ENCODE data around the gene DSTN.

Gene DSTN

GRCh38 chr20:17637985-17638640 lies 68.2 kb downstream of the DSTN start:
- no peak for DNase-seq (ENCODE audit: low read depth)

GRCh38 chr20:17638835-17639407 lies 69.0 kb downstream of the DSTN start:
- no peak for DNase-seq (ENCODE audit: low read depth)

DNA sequence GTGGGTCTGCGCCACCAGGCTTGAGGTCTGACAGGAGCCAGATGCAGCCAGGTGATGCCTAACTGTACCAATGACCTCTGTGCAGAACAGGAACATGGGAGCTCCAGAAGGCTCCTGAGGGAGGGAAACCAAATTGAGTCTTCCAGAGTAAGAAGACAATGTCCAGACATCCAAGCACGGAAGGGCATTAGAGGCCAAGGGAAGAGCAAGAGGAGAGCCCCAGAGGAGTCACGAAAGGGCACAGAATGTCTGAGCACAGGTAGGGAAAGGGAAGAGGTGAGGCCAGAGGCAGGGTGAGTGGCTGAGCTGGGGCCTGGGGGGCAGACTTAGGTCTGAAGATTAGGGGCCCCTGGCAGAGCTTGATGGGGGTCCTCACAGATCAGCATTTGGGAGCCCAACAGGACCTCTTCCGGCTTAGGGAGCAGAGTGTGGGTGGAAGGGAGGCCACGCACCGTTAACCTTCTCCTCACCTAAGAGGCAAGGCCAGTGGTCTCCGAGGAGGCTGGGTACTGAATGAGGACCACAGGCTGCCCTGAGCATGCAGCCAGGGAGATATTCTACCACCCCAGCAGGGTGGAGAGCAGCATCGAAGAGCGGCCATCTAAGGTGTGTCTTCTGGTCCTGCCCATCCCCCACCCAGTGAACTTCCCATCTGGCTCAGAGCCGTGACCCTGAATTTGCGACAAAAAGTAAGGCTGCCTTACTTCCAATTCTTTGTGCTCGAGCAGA lies 70.4 kb downstream of the DSTN start:
- no peak for DNase-seq (ENCODE audit: low read depth)

DNA sequence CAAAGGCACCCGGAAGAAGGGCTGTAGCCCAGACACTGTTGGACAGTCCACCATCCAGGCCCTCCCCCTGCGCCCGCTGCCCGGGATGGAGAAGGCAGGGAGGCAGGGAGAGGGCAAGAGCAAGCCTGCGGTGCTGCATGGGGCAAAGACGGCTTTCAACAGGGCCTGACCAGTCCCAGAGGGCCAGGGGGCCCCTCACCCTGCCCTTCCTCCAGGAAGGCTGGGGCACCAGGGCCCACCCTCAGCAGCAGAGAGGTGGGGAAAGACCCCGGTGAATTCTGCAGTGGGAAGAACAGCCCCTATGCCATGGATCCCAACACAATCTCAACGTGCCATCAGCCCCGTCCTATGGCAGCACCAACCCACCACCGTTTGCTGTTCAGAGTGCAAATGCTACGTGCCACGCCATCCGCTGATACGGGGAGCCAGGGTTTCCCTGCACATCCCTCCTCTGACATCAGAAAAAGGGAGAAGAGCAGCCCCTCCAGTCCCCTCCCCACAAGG lies 71.1 kb downstream of the DSTN start:
- DNase-seq (ENCODE audit: low read depth) = no peak

- no peak for DNase-seq (ENCODE audit: low read depth)
Measured at GRCh38 chr20:17641520-17641964, 71.7 kb downstream of the DSTN start.

DNA sequence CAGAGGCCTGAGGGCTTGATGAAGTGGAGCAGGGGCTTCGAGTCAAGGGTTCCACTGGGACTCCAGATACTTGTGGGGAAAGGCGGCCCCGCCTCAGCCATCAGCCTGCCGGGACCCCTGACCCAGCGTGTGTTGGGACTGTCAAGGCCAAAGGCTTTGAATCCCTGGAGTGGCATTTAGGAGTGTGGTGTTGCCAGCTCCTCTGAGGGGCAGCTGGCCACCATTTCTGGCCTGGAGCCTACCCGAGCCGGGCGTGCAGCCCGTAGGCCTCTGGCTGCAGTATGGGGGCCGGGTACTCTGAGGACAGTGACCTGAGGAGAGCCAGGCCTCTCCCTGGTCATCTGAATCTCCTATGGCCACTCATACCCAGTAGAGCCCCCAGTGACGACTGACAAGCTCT lies 72.1 kb downstream of the DSTN start:
- DNase-seq (ENCODE audit: low read depth) = no peak

- DNase-seq (ENCODE audit: low read depth) = no peak
Measured at GRCh38 chr20:17642404-17643269, 72.8 kb downstream of the DSTN start.

DNA sequence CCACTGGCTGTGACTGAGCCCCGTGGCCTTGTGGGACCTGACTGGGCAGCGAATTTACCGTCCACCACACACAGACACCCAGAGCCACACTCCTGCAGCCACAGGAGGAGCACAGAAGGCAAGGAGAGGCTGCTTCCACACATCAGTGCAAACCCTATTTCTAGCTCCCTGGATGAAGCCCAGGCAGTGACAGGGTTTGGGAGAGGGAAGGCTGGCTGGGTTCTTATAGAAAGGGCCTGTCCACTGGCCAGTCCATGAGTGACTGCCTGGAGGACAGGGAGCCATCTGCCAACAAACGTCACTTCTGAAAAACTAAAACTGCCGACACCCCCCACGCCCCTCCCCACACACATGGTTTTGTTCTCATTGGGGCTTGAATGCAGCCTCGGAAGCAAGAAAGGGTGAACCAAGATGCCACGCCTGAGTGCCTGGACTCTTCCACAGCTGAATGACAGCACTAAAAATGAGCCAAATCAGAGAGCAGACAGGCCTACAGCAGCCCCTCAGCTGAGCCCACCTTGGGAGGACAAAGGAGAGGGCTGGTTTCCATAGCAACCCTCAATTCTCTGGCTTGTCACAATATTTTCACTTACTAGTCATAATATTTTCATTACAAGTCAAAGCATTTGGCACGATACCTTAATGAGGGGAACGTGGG lies 73.8 kb downstream of the DSTN start:
- DNase-seq (ENCODE audit: low read depth) = no peak

GRCh38 chr20:17644451-17644850 lies 74.6 kb downstream of the DSTN start:
- no peak for DNase-seq (ENCODE audit: low read depth)

- no peak for DNase-seq (ENCODE audit: low read depth)
Measured at GRCh38 chr20:17645010-17645409, 75.1 kb downstream of the DSTN start.

- DNase-seq (ENCODE audit: low read depth) = no peak
Measured at GRCh38 chr20:17645546-17646208, 75.8 kb downstream of the DSTN start.

DNA sequence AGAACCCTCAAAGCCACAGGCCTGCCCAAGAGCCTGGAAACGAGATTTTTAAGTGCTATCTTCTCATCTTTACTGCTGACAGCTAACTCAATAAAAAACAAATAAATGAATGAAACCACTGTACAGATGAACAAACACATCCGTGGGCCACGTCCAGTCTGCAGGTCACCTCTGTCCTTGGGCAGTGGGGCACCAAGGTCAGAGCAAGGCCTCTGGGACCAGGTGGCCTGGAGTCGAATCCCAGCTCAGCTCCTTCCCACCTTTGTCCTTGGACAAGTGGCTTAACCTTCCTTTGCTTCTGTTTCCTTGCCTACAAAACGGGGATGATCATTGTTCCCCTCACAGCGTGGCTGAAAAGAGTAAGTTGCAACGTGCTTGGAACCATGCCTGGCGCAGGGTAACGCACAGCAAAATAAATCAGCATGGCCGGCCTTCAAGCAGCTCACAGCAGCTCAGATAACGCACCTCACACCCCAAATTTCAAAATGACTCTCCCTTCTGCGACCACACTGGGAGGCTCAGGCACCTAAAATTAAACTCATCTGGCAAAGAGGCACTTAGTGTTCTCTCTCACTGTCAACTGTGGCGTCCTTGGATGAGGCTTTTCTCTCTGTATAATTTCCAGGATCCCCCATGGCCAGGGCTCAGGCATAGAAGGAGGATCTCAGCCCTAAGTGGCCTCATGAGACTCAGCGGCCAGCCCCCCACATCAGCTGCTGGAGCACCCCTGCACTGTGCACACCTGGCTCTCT lies 76.5 kb downstream of the DSTN start:
- DNase-seq (ENCODE audit: low read depth) = no peak

- no peak for DNase-seq (ENCODE audit: low read depth)
Measured at GRCh38 chr20:17646961-17647301, 77.1 kb downstream of the DSTN start.

DNA sequence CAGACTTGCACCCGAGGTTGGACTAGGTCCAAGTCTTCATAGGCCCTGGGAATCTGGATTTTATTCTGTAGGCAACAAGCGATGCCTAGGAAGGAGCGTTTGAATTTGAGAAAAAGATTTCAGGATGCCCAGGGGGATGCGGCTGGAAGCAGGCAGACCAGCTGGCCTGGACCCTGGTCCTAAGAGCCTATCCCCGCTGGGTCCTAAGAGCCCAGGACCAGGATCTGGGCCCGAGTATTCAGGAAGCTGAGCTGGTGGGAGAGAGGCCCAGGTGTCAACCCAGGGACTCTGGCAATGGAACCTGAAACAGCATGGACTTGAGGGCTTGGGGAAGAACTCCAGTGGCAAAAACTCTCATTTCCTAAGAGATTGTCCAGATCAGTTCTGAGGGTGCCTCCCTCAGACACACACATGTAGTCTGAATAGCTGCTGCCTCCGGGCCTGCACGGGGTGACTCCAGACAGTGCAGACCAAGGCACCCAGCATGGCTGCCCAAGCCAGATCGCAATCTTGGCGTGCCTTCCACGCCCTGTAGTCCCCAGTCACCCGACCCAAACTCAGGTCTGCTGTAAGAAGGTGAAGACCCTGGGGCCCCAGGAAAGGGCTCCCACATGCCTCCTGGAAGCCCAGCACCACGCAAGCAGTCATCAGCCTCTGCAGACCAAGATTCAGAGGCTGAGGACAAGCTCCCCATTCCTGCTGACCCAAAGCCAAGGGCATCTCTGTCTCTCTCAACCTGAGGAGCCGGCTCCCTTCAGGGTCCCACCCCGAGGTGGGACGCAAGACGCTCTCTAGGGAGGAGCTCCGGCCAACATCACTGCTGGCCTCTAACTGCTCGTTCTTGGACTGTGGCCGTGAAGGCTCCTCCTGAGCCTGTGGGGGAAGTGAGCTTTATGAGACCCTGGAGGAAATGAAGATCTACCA lies 77.8 kb downstream of the DSTN start:
- DNase-seq (ENCODE audit: low read depth) = no peak

GRCh38 chr20:17648315-17648646 lies 78.4 kb downstream of the DSTN start:
- DNase-seq (ENCODE audit: low read depth) = no peak

- DNase-seq (ENCODE audit: low read depth) = no peak
Measured at GRCh38 chr20:17648791-17649730, 79.2 kb downstream of the DSTN start.

DNA sequence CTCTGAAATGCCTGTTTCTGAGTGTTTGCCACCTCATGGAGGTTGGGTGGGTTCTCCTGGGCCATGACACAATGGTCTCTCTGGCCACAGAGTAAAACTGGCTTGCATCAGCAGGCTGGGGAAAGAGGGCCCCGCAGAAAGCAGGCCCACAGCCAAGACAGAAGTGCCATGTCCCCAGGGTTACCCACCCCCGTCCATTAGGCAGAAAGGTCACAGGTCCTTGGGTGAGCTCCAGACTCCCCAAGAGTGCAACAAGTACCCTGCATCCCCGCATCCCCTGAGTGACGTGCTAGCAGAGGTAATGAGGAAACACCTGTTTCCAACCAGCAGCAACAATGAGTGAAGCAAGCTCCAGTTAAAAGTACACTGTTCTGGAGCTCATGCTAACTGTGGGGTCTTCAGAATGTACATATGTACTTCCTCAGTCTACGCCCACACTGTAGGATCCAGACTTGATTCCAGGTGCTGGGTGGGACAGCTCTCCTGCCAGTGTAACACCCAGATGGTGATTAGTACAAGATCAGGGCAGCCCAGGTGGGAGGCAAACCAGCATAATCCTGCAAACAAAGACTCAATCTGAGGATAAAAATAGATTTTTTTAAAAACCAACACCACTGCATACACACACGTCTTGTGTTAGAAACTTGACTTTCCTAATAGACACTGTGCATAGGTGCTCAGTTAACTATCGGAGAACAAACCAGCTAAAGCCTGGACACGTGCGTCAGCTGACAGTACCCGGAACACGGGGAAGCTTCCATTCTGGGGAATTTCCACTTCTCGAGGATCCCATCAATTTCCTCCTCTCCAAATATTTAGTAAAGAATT lies 80.6 kb downstream of the DSTN start:
- DNase-seq (ENCODE audit: low read depth) = no peak

Data from HS-5 (cell line).